HG03108 (cell line): ENCODE measurements around the gene DGLUCY.
"Not testable (repeated sequence)": the region's sequence is repeated elsewhere in the genome, so short reads cannot be mapped to it uniquely, and the experiment has no call there.

Experiments used
- ATAC-seq: cut with Tn5 transposase; IDR thresholded peaks from one replicate; pipeline ENCODE4 v1.9.1; 2021; ENCODE audit warnings: moderate library complexity; ENCODE audit not compliant: unreplicated experiment

The DGLUCY gene

DNA sequence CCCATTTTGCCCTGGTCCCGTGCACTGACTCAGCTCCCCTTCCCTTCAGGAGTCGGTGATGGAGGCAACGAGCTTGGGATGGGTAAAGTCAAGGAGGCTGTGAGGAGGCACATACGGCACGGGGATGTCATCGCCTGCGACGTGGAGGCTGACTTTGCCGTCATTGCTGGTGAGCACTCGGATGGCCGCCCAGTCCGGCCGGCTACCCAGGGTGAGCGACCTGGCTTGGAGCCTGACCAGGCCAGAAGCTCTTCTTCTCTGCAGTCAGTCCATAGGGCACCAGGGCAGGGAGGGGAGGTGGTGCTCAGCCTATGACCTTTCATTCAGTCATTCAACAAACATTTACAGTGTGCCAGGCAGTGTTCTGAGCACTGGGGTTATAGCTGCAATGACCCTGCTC lies 90.8 kb downstream of the DGLUCY start:
- ATAC-seq, result no peak

DNA sequence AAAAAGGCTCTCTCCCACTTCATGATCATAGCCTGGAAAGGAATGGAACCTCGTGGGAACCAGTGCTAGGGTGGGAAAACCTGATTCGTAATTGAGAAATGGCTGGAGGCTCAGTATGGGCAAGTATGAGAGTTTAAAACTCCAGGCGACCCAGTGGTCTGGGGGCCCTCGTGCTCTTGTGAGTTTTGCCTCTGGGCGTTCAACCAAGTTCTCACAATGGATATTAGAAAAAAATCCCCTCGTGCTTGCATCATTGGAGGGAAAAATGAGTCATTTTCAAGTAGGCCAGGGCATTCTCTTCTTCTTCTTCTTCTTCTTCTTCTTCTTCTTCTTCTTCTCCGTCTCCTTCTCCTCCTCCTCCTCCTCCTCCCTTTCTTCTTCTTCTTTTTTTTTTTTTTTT lies 91.6 kb downstream of the DGLUCY start:
- ATAC-seq, result no peak

DNA sequence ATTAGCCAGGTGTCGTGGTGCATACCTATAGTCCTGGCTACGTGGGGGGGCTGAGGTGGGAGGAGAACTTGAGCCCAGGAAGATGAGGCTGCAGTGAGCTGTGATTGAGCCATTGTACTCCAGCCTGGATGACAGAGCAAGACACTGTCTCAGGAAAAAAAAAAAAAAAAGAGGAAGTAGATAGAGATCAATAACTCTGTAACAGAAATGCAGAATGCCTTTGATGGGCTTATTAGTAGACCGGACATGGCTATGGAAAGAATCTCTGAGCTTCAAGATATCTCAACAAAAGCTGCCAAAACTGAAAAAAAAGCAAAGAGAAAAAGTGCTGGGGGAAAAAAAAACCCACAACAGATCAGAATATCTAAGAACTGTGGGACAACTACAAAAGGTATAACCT lies 93.1 kb downstream of the DGLUCY start:
- no peak for ATAC-seq

DNA sequence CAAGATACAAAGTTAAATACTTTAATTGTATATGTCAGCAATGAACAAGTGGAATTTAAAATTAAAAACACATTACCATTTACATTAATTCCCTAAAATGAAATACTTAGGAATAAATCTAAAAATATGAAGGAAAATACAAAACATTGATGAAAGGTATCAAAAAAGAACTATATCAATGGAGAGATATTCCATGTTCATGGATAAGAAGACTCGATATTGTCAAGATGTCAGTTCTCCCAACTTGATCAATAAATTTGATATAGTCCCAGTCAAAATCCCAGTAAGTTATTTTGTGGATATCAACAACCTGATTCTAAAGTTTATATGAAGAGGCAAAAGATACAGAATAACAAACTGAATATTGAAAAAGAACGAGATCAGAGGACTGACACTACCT lies 97.1 kb downstream of the DGLUCY start:
- no peak for ATAC-seq

DNA sequence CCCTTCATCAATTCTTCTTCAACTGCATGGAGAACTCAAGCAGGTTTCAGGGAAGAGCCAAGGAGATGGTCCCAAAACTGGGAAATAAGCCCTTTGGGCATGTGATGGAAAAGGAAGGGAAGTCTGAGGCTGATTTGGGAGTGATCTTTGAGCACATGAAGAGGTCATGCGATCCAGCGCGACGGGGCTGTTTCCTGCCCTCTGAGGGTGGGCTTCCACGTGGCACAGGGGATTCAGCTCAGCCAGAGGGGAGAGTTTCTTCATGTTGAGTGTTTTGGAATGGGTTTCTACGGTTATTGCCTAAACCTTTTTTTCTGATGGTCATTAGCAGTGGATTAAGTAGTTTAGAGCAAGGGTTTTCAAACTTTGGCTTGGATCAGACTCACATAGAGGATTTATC lies 100.4 kb downstream of the DGLUCY start:
- ATAC-seq, result no peak

DNA sequence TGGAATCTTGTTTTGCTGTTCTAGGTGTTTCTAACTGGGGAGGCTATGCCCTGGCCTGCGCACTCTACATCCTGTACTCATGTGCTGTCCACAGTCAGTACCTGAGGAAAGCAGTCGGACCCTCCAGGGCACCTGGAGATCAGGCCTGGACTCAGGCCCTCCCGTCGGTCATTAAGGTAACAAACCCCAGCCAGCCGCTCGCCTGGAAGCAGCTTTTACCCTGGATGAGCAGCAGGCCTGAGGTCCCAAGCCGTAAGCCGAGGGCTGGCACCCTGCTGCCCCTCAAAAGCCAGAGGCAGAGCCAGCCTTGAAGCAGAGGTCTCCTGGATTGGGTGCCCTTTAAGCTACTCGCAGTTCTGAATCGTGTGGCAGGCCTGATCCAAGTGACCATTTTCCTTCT lies 101.5 kb downstream of the DGLUCY start:
- ATAC-seq, result no peak

DNA sequence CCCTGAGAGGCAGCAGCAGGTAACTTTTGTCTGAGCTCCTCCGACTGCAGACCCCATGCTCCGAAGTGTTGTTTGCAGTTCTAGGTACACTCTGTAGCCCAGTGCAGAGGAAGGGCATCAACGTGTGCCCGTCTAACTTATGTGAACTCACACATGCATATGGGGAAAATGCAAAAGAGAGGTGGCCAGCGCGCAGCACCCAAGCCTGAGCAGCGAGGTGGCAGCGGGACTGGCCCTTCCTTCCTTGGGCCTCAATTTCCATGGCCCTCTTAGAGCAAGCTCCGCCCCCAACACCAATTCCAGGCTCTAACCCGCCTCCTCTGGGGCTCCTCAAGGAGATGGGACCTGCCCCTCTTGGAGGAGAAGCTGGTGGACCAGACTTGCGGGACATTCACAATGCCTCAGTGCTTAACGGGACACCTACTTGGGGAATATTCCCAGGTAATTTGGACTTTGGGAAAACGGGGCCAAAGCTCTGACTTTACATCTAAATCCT lies 102.9 kb downstream of the DGLUCY start:
- ATAC-seq, result no peak

DNA sequence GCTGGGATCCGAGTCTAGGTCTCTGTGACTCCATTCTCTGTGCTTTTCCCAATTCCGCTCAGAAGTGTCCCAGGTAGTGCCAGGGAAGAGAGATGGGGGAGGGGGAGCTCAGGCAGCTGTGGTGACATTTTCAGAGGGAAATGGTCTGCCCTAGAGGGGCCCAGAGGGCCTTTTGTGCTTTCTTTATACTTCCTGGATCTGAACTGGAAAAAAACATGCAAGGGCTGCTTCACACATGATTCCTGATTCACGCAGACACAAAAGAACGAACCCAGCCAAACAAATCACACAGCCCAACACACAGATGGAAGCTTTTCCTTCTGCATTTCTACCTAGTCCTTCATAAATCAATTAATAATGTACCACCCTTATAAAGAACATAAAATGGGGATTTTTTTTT lies 104.1 kb downstream of the DGLUCY start:
- ATAC-seq, result no peak

DNA sequence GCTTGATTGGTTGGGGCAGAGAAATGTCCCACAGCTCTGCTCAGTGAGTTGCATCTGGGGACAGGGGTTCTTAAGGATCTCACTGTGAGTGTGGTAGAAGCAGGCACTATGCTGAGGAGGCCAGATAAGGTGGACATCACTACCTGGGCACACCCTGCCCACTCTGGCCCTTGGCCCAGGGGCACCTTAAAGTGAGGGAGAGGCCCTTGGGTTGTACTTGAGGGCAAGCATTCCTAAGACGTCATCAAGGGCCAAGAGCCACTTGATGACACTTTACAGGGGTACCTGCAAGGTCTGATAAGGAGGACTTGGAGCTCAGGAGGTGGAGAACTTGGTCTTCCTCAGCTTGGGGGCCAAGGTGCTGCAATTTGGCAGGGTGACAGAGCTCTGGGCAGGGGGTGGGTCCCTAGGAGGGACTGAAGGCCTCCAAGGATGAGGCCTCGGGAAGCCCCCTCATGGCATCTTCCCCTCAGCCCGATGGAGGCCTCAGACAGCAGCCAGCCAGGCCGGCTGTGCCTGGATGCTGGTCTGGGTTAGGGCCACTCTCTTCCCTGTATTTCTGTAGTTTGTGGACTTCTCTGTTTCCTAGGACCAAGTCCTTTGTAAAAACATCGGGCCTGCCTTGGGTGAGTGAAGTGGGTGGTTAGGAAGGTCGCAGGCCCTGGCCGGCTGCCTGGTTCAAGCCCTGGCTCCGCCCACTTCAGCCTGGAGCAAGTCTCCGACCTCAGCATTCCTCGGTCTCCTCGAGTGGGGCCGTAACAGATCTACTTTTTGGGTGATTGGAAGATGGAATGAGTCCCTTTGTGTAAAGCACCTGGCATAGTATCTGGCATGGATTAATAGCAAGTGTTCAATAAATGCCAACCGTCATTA lies 105.9 kb downstream of the DGLUCY start:
- ATAC-seq, result no peak

DNA sequence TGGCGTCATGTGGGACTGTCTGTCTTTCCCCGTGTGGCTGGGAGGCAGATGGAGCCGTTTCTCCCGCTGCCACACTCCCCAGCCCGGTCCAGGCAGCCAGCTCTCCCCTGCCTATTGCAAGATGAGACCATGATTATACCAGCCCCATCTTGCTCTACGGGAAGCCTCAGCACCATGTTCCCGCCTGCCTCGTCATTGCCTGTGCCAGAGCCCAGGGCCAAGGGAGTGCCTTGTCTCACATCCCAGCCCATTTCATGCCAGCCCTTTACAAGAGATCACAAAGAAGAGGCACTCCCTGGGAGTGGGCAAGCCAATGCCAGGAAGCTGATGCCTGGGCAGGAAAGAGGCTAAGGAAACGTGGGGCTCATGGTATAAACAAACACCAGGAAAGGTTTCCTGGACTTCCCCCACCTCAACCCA lies 106.7 kb downstream of the DGLUCY start:
- ATAC-seq, result no peak

DNA sequence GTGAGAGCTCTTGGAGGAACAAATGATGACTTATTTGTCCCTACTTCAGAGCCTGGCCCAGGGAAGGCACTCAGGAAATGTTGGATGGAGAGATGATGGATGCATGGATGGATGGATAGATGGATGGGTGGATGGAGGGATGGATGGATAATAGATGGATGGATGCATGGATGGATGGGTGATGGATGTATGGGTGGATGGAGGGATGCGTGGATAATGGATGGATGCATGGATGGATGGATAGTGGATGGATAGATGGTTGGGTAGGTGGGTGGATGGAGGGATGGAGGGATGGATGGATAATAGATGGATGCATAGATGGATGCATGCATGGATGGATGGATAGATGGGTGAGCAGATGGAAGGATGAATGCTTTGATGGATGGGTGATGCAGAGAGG lies 107.4 kb downstream of the DGLUCY start:
- no peak for ATAC-seq

DNA sequence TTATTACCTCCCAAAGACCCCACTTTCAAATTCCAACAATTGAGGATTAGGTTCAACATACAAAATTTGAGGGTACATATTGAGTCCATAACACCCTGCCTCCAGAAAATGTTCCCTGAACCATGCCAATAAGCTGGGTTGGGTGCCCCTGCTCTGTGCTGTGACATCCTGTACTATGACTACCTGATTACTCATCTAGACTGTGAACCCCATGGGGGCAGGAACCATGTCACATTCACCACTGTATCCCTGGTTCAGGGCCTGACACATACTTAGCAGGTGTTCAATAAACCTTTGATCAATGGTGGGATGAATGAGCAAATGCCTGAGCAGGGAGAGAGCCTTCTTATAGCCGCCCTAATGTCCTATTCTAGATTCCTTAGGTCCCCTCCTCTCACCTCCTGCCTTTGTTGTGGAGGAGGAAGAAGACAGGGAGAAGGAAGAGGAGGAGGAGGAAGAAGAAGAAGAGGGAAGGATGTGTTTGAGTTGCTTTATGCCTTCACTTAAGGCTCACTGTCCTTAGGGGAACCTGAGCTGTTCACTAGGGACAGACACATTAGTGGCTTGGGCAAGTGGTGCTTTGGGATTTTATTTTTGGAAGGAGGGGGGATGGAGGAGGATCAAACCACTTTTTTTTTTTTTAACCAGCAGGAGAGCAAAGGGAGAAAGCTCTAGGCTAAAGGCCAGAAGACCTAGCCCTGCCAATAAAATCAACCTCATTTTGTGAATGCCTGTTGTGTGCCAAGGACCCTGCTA lies 109.3 kb downstream of the DGLUCY start:
- no peak for ATAC-seq

DNA sequence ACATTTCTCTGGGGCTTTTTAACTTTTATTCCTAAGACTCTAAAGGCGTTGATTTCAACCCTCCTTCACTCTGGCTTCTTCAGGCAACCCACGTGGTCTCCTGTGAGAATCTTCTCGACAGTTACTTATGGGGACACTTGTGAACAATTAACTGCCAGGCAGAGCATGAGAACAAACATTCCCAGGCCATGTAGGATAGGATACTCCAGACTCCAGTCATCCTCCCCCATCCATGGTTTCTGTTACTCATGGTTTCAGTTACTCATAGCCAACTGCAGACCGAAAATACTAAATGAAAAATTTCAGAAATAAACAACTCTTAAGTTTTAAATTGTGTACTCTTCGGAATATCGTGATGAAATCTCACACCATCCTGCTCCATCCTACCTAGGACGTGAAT lies 111.2 kb downstream of the DGLUCY start:
- ATAC-seq, result no peak

DNA sequence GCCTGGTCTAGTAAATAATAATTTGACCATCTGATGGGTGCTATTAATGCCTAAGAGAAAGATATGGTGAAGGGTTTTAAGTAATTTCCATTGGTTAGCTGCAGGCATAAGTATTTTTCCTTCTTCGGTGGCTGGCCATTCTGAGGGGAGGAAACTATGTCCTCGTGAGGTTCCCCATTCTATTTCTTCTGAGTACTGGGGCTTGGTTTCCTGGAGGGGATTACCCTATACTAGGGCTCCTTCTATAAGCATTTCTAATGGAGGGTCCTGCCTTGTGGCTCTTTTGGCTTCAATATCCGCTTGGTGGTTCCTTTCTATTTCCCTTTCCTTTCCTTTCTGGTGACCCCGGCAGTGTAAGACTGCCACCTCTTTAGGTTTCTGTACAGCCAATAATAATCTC lies 112.5 kb downstream of the DGLUCY start:
- ATAC-seq, result not testable (repeated sequence)

DNA sequence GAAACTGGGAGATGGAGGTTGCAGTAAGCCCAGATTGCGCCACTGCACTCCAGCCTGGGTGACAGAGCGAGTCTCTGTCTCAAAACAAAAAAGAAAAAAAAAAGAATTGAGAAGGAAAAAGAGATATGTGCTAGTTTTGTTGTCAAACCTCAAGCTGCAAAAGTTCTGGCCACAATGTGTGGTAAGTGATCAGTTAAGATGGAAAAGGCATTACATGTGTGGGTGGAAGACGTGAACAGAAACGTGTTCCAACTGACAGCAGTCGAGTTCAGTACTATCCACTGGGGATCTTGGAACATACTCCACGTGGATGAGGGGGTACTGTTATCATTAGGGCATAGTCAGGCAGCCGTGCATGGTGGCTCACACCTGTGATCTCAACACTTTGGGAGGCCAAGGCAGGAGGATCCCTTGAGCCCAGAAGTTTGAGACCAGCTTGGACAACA lies 113.3 kb downstream of the DGLUCY start:
- no peak for ATAC-seq

DNA sequence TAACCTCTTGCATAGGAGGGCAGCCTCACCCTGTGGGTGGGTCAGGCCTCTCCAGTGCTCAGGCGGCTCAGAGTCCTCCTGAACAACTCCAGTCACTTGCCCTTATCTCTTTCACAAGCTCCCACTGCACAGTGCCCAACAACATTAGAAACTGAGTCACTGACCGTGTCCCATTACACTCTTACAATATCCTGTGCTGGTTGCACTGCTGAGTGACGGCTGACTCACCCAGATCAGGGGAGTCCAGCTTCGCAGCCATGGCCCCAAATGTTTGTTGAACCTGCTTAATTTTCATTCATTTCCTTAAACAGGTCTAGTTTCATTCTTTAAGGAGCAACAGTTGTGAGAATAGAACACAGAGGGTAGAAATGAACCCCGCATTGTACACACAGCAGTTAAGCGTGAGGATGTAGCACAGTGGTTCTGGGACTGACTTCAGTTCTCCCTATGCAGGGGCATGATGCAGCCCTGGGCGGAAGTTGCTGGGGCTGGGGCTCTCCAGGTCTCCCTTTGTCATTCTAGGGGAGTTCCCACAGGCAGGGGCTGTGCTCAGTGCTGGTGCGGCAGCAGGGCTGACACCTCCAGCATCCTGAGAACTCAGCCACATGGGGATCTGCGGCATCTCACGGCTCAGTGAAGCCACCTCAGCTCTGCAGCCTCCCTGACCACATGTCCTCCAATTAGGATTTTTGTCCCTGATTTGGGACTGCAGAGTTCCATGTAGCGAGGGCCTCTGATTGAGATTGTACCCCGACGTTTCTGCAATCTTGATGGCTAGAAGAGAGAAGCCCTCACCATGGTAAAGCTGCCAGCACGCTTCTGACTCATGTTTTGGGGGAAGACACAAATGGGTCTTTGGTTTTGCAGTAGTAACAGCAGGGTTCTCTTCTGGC lies 114.5 kb downstream of the DGLUCY start:
- ATAC-seq, result peak; percentile 78

DNA sequence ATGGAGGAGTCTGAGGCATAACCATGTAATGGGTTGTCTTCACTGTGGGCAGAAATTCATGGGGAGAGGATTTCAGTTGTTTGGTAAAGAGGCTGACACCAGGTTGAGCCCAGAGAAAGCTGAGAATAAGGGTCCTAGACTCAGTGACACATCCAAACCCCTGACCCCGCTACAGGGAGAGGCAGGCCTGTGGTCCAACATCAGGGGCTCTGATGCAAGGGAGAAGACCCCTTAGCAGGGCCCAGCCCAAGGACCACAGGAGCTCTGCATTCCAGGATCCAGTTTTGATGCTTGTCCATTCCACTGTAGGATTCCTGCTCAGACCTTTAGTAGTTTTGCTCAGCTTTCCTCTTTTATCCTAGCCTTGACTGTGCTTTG lies 115.1 kb downstream of the DGLUCY start:
- ATAC-seq, result no peak

DNA sequence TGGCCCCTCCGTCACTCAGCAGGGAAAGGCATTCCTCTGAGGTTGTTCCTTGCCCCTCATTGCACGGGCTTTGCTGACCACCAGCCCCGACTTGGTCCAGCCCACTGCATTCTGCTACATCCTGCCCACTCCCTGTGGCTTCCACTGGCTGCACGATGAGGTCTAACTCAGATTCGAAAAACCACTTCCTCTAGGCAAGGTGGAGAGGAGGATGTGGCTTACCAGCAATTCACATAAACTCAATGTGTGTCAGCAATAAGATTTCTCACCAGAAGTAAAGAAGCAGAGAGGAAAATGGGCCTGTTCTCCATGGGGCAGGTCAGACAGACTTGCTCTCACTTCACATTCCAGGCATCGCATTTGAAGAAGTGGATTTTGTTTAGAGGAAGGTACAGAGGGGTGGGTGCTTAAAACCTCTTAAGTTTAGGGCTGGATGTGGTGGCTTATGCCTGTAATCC lies 115.9 kb downstream of the DGLUCY start:
- ATAC-seq, result peak; percentile 69

DNA sequence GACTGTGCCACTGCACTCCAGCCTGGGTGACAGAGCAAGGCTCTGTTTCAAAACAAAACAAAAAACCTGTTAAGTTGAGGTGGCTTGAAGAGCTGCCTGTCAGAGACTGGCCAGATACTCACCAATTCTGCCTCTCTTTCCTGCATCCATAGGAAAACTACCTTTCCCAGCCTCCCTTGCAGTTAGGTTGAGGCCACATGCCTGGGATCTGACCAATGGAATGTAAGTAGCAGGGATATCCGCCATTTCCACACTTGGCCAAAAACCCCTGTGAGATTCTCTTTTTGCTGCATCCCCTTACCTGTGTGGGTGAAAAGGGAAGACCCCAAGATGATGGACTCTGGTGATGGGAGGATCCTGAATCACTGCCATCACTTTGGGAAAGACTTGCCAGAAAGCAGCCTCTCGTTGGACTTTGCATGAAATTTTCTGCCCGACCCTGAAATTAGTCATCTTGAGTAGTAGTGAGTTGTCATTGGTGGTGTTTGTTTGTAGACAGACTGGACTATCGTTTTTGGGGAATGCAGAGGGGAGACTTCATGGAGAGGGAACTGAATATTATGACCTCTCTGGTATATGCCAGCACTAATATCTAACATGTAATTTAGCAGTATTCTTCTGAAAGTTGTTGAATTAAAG lies 116.6 kb downstream of the DGLUCY start:
- ATAC-seq, result no peak

DNA sequence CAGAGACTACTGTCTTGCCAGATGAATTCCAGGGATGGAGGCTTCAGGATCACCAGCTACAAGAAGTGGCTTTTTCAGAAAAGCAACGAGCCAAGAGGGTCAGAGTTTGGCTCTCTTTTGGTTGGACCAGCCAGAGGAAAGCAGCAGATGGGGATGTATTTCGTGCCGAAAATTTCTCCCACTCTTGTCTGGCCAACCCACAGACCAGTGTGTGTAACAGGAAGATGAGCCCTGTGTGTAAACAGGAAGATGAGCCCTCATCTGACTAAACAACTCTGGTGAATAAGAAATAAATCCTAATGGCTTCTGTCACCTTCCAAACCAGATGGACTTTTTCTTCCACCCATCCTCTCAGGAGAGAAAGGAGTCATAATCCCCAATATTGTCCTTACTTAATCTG lies 117.6 kb downstream of the DGLUCY start:
- no peak for ATAC-seq

DNA sequence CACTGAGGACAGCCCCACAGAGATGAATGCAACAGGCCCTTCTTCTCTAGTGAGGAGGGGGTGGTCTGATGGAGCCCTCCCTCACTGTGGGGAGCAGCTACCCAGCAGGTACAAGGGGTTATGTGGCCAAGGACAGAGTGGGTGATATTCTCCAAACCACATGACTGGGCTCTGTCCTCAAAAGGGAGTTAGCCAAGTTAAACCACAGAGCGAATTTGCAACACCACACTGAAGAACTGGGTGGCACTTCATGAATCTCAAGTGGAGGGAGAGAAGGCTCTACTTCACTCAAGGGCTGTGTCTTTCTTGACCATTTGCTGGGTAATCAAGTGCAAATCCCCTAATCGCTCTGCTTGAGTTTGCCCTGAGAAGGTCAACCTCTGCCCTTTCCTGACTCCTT lies 118.2 kb downstream of the DGLUCY start:
- no peak for ATAC-seq
